ENCODE measurements around the gene KRTAP24-1. TPM values are rescaled to one million over a fixed set of nuclear protein-coding genes. Genes with fewer than 3 reads are reported as not detected.

KRTAP24-1 gene
- total and polyA plus RNA-seq, 2 experiments from 2014 or later: not detected

DNA sequence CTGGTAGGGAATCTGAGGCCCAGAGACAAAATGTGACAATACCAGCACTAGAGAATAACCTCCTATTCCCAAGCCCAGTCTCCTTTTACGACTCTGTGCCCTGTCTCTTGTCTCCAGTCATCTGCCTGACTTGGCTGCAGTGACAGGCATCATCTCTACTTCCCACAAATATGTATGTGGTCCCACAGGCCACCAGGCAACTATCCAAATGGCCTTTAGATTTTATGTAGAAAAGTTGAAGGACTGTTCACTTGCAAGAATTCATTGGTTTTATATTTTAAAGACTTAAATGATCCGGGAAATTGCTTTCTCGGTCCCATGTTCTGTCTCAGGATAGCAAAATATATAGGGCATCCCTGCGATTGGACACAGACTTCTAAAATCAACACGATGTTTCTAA is 11.6 kb downstream of the KRTAP24-1 start:
- 78% methylated on average over 5 of the region's 5 CpGs for WGBS (ENCODE audit: low lambda C conversion rate, missing lambda C conversion rate)
- no peaks in the 10 kb centered on the region for H3K79me2 ChIP-seq
- H2AFZ ChIP-seq: no peak overlapping the region
- H4K20me1 ChIP-seq (ENCODE audit: insufficient read depth, poor library complexity, severe bottlenecking): no peaks in the 10 kb centered on the region
- no peak overlapping the region for H3K4me3 ChIP-seq
- H3K4me2 ChIP-seq: no peak overlapping the region
- H3K27ac ChIP-seq: no peak overlapping the region
- H3K4me1 ChIP-seq (ENCODE audit: insufficient read depth): peaks cover 8% of the 10 kb centered on the region
- H3K9me2 ChIP-seq (replicated peaks; ENCODE audit: insufficient read depth): no peaks in the 10 kb centered on the region
- no peaks in the 10 kb centered on the region for H3K27me3 ChIP-seq
- no peaks in the 10 kb centered on the region for H3K9me3 ChIP-seq (ENCODE audit: low read depth)
- H3K36me3 ChIP-seq (replicated peaks; ENCODE audit: insufficient read depth, low read depth): no peaks in the 10 kb centered on the region
- TF ChIP-seq, protein P1, sequence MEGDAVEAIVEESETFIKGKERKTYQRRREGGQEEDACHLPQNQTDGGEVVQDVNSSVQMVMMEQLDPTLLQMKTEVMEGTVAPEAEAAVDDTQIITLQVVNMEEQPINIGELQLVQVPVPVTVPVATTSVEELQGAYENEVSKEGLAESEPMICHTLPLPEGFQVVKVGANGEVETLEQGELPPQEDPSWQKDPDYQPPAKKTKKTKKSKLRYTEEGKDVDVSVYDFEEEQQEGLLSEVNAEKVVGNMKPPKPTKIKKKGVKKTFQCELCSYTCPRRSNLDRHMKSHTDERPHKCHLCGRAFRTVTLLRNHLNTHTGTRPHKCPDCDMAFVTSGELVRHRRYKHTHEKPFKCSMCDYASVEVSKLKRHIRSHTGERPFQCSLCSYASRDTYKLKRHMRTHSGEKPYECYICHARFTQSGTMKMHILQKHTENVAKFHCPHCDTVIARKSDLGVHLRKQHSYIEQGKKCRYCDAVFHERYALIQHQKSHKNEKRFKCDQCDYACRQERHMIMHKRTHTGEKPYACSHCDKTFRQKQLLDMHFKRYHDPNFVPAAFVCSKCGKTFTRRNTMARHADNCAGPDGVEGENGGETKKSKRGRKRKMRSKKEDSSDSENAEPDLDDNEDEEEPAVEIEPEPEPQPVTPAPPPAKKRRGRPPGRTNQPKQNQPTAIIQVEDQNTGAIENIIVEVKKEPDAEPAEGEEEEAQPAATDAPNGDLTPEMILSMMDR (IDR thresholded peaks at IDR 0.05; ENCODE audit: poor library complexity): no peak
- DNase-seq (ENCODE audit: low spot score): no peak

DNA sequence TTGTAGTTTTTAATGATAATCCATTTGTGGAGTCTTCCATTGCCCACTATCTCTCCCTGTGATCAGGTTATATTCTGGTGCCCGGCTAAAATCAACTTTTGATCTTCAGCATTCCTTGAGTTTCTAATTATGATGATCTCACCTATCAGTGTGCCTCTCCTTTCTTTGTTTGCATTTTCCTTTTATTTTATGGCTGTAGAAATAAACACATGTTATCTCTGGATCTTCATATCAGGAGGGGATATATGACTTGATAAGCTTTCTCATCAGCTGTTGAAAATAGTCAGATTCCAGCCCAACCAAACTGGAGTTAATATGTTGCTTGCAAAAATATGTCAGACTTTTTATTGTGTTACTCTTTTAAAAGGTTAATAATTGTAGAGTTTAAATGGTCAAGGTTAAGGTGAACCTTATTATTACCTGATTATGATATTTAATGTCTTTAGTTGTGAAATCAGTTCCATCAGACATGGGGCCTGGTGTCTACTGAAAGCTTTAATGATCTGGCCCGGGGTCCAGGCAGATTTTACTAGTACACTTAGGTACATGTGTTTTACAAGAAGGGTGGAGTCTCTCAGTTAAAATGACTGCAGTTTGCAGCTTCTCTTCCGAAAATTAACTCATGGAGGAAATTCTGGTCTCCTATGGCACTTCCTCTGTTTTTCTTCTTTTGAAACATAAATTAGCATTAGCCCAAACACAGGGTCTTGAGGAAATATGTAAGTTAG is 12.8 kb downstream of the KRTAP24-1 start:
- Histone ChIP-seq H3K4me1 (ENCODE audit: insufficient read depth) (peaks cover 8% of the 10 kb centered on the region), H3K4me3 (no peak overlapping the region), H3K9me2 (replicated peaks; ENCODE audit: insufficient read depth) (no peaks in the 10 kb centered on the region), H3K79me2 (no peaks in the 10 kb centered on the region), H3K9me3 (ENCODE audit: low read depth) (no peaks in the 10 kb centered on the region), H3K27ac (peak overlapping the region; percentile 3), H3K4me2 (no peak overlapping the region), H2AFZ (no peak overlapping the region), H3K36me3 (replicated peaks; ENCODE audit: insufficient read depth, low read depth) (no peaks in the 10 kb centered on the region), H4K20me1 (ENCODE audit: insufficient read depth, poor library complexity, severe bottlenecking) (no peaks in the 10 kb centered on the region), H3K27me3 (no peaks in the 10 kb centered on the region)
- TF ChIP-seq EZH2 (IDR thresholded peaks at IDR 0.05; ENCODE audit: borderline replicate concordance) (no peak), EZH2phosphoT487 (IDR thresholded peaks at IDR 0.05; ENCODE audit: low read depth, severe bottlenecking, unreplicated experiment) (no peak)
- TF ChIP-seq, protein P1 (IDR thresholded peaks at IDR 0.05; ENCODE audit: poor library complexity): no peak
- DNase-seq (ENCODE audit: low spot score): no peak
- 40% methylated on average over 3 of the region's 3 CpGs for WGBS (ENCODE audit: low lambda C conversion rate, missing lambda C conversion rate)

DNA sequence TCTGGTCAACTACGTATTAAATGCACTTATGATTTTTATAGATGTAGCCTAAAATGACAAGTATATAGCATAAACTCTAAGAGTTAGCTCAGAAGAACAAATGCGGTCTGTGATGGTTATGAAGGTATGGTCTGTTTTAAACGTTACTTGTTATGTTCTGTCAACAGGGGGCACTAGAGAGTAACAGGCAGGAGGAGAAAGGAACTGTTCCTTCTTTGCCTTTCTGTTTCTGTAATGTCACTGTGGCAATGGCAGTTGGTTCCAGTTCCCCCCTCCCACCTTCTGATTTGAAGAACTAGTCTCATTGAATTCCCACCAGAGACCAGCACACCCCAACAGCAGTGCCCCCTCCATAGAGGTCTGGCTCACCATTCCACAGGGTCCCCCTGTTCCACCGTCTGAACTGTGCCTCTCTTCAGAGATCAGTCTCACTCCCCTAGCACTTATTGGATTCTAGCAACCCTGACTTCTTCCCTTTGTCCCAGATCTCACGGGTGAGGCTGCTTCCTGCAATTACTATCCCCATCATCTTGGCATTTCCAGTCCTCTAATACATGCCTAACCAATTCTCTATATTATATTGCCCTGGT is 14.0 kb downstream of the KRTAP24-1 start:
- H3K27me3 ChIP-seq: no peaks in the 10 kb centered on the region
- no peaks in the 10 kb centered on the region for H3K36me3 ChIP-seq (replicated peaks; ENCODE audit: insufficient read depth, low read depth)
- peak overlapping the region; percentile 71 for H3K27ac ChIP-seq
- H2AFZ ChIP-seq: no peak overlapping the region
- H3K9me3 ChIP-seq (ENCODE audit: low read depth): no peaks in the 10 kb centered on the region
- 56% methylated on average over 5 of the region's 5 CpGs for WGBS (ENCODE audit: low lambda C conversion rate, missing lambda C conversion rate)
- no peak overlapping the region for H3K4me2 ChIP-seq
- TF ChIP-seq EZH2 (IDR thresholded peaks at IDR 0.05; ENCODE audit: borderline replicate concordance) (no peak), EZH2phosphoT487 (IDR thresholded peaks at IDR 0.05; ENCODE audit: low read depth, severe bottlenecking, unreplicated experiment) (no peak)
- TF ChIP-seq, protein P1 (IDR thresholded peaks at IDR 0.05; ENCODE audit: poor library complexity): peak; percentile 32
- H3K4me3 ChIP-seq: no peak overlapping the region
- H3K79me2 ChIP-seq: no peaks in the 10 kb centered on the region
- H3K9me2 ChIP-seq (replicated peaks; ENCODE audit: insufficient read depth): no peaks in the 10 kb centered on the region
- H3K4me1 ChIP-seq (ENCODE audit: insufficient read depth): peaks cover 8% of the 10 kb centered on the region
- peak; percentile 23 for DNase-seq (ENCODE audit: low spot score)
- no peaks in the 10 kb centered on the region for H4K20me1 ChIP-seq (ENCODE audit: insufficient read depth, poor library complexity, severe bottlenecking)

All from hepatocyte (in vitro differentiated cells).